ENCODE measurements around the gene RFLNA.
A peak's percentile ranks its signal among the peaks of the same experiment; 100 is the strongest.

RFLNA gene

DNA sequence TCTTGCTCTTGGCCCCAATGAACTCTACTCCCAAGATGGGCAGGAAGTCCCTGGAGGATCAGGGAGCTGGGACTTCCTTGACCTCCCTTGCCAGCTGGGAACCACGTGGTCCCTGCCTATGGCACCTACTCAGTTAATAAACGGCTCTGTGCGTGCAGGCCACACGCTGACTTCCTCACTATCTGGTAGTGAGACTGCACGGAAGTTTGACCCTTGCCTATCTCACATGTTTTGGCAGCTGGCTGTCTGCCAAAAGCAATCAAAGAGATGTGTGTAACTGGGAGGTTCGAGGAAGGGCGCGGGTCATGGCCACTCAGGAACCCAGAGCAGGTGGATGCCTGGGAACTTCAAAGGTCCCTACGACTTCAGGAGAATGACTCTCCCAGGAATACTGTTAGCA lies 57.9 kb downstream of the RFLNA start:
- peak; percentile 27 for DNase-seq (ENCODE audit: low read depth)
- no peak for TF ChIP-seq CTCF (IDR thresholded peaks at IDR 0.05; ENCODE audit: low read length, missing control alignments)

DNA sequence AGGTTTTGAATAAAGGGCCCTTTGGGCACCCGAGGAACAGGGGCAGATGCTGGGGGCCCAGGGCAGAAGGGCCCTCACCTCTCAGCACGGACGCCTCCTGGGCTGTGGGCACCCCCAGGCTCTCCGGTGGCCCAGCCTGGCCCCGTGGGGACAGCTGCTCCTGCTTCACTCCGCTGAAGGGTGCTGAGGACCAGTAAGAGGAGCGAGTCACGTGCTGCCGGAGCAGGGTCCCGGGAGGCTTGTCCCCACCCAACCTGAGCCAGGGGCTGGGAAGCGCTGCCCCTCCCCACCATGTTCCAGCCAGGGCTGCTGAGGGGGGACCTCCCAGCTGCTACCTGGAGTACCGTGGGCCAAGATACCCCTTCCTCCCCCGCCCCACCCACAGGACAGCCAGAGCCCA lies 59.5 kb downstream of the RFLNA start:
- no peak overlapping the region for H3K4me3 ChIP-seq (replicated peaks; ENCODE audit: low read depth, low read length)
- DNase-seq (ENCODE audit: low read depth): no peak
- TF ChIP-seq CTCF (IDR thresholded peaks at IDR 0.05; ENCODE audit: low read length, missing control alignments): no peak

More for the DNA sequence above, 57.9 kb downstream of the RFLNA start:
- no peak overlapping the region for H3K4me3 ChIP-seq (replicated peaks; ENCODE audit: low read depth, low read length)

- no peak for TF ChIP-seq CTCF (IDR thresholded peaks at IDR 0.05; ENCODE audit: low read length, missing control alignments)
- H3K4me3 ChIP-seq (replicated peaks; ENCODE audit: low read depth, low read length): no peak overlapping the region
- no peak for DNase-seq (ENCODE audit: low read depth)
Observed at GRCh38 chr12:124356221-124356620, 61.3 kb downstream of the RFLNA start.

DNA sequence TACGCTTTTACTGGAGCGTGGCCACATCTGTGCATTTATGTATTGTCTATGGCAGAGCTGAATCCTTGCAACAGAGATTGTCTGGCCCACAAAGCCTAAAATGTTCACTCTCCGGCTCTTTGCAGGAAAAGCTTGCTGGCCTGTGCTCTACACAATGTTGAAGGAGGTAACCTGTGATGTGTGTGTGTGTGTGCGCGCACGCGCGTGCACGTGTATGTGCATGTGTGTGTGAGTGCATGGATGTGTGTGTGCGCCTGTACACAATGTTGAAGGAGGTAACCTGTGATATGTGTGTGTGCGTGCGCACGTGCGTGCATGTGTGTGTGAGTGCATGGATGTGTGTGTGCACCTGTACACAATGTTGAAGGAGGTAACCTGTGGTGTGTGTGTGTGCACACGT lies 62.7 kb downstream of the RFLNA start:
- no peak for TF ChIP-seq CTCF (IDR thresholded peaks at IDR 0.05; ENCODE audit: low read length, missing control alignments)
- no peak overlapping the region for H3K4me3 ChIP-seq (replicated peaks; ENCODE audit: low read depth, low read length)
- DNase-seq (ENCODE audit: low read depth): no peak

DNA sequence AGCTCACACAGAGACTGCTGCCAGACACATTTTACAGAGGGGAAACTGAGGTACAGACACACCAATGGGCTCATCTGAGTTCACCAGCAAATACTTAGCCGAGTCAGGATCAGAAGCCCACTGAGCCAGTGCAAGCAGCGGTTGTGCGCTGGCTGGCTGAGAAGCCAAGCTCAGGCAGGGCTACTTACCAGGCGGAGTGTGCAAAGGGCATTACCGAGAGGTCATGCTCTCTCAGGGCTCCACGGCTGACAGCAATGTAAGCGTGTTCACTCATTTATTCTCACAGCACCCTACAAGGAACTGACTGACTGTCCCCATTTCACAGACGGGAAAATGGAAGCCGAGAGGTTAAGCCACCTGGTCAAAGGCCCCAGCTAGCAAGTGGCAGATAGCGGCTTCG lies 63.7 kb downstream of the RFLNA start:
- TF ChIP-seq CTCF (IDR thresholded peaks at IDR 0.05; ENCODE audit: low read length, missing control alignments): no peak
- H3K4me3 ChIP-seq (replicated peaks; ENCODE audit: low read depth, low read length): no peak overlapping the region
- DNase-seq (ENCODE audit: low read depth): no peak

GRCh38 chr12:124359671-124360581 lies 65.0 kb downstream of the RFLNA start:
- DNase-seq (ENCODE audit: low read depth): peak; percentile 46
- no peak for TF ChIP-seq CTCF (IDR thresholded peaks at IDR 0.05; ENCODE audit: low read length, missing control alignments)
- H3K4me3 ChIP-seq (replicated peaks; ENCODE audit: low read depth, low read length): no peak overlapping the region
